ENCODE measurements around the gene CECR2. TPM values are rescaled to one million over a fixed set of nuclear protein-coding genes. Genes with fewer than 3 reads are reported as not detected.

The CECR2 gene
- total and polyA plus RNA-seq, 2 of the 8 experiments (the other 6 are each of a cell fraction or from before 2014, with no cell fraction given), result 18.3 to 123 TPM

- Histone ChIP-seq H3K79me2 (ENCODE audit: control insufficient read depth in 1 of 2, insufficient read depth in 2 of 2, low read length in 2 of 2) (peaks cover 45 to 97% of the 10 kb centered on the region in 2 experiments), H3K56ac (replicated peaks; ENCODE audit: insufficient read length, low read depth, low read length) (no peak overlapping the region), H3K79me1 (ENCODE audit: low read depth, low read length) (peaks cover 9% of the 10 kb centered on the region), H4K20me1 (replicated peaks in 1 of 2; ENCODE audit: control insufficient read depth in 1 of 2, insufficient read depth in 2 of 2, low read length in 2 of 2) (peaks cover 28 to 37% of the 10 kb centered on the region in 2 experiments), H2BK5ac (ENCODE audit: low read depth, low read length) (peak overlapping the region; percentile 60; the same call in 1 of the 2 replicates), H3K36me3 (ENCODE audit: control insufficient read depth in 2 of 4, insufficient read depth in 4 of 4, low read length in 3 of 4) (peaks cover 0 to 2% (median 0%) of the 10 kb centered on the region in 4 experiments; a peak in 1 of 8 replicates), H3K9ac (replicated peaks in 1 of 4; ENCODE audit: extremely low read depth in 1 of 4, low read depth in 3 of 4, low read length in 3 of 4) (no peak overlapping the region), H3K4ac (replicated peaks; ENCODE audit: insufficient read length, low read depth, low read length) (no peak overlapping the region), H3K23ac (ENCODE audit: insufficient read length) (no peak overlapping the region), H4K91ac (replicated peaks; ENCODE audit: insufficient read length, low read length) (no peak overlapping the region), H2BK12ac (ENCODE audit: low read depth, low read length) (no peak overlapping the region), H3K18ac (ENCODE audit: extremely low read depth, low read length) (peak overlapping the region; percentile 66; the same call in 1 of the 2 replicates), H3K27ac (ENCODE audit: low read depth, low read length) (no peak overlapping the region), H3K27me3 (replicated peaks in 1 of 4; ENCODE audit: control insufficient read depth in 3 of 4, extremely low read depth in 1 of 4, insufficient read depth in 3 of 4, low read length in 3 of 4) (no peaks in the 10 kb centered on the region), H3K14ac (ENCODE audit: insufficient read length) (no peak overlapping the region), H2BK120ac (replicated peaks; ENCODE audit: low read depth, low read length) (no peak overlapping the region), H2AK5ac (ENCODE audit: low read depth, low read length) (no peak overlapping the region), H4K8ac (ENCODE audit: extremely low read depth, insufficient read depth, low read length) (peak overlapping the region; percentile 58; the same call in 1 of the 2 replicates), H2AFZ (ENCODE audit: low read length) (no peak overlapping the region), H3K4me3 (ENCODE audit: extremely low read depth in 1 of 4, insufficient read depth in 2 of 4, low read depth in 3 of 4, low read length in 4 of 4) (no peak overlapping the region), H4K5ac (ENCODE audit: insufficient read length, low read depth, low read length) (no peak overlapping the region), H2BK15ac (ENCODE audit: low read length) (no peak overlapping the region), H3K23me2 (ENCODE audit: low read depth, low read length) (no peaks in the 10 kb centered on the region; the same call in 1 of the 2 replicates), H3K4me2 (ENCODE audit: insufficient read depth in 1 of 2, low read depth in 2 of 2, low read length in 2 of 2) (no peak overlapping the region; a peak in 1 of 4 replicates), H3K9me3 (ENCODE audit: insufficient read depth in 2 of 2, low read depth in 1 of 2, low read length in 1 of 2) (no peaks in the 10 kb centered on the region), H2BK20ac (ENCODE audit: low read length) (no peak overlapping the region), H3K4me1 (replicated peaks in 1 of 4; ENCODE audit: control insufficient read depth in 3 of 4, insufficient read depth in 4 of 4, low read length in 3 of 4) (peaks cover 2 to 19% (median 7%) of the 10 kb centered on the region in 4 experiments; a peak in 5 of 7 replicates)
- peak; percentile 27 to 38 (median 32); a peak in 2 of 4 replicates for TF ChIP-seq CTCF (IDR thresholded peaks at IDR 0.05; ENCODE audit: control extremely low read depth in 1 of 3, insufficient read depth in 1 of 3, low read depth in 1 of 3, low read length in 3 of 3)
- no peak for TF ChIP-seq SP4 (IDR thresholded peaks at IDR 0.05; ENCODE audit: low read length)
- 0 out of 2 replicates have a peak, but pooled peaks have one; percentile 54 for TF ChIP-seq YY1 (IDR thresholded peaks at IDR 0.05; ENCODE audit: low read depth, low read length)
- TF ChIP-seq RAD21 (IDR thresholded peaks at IDR 0.05 in 1 of 2, conservative IDR thresholded peaks at IDR 0.05 in 1 of 2; ENCODE audit: low read depth in 2 of 2, low read length in 2 of 2), result peak in 1 of 2 experiments; percentile 39; a peak in 2 of 4 replicates
- FAIRE-seq, result no peak
- DNase-seq (ENCODE audit: low read depth in 1 of 2, low spot score in 2 of 2), result peak in 1 of 2 experiments; percentile 67
- WGBS, 2 experiments (ENCODE audit: extremely low coverage in 1 of 2, insufficient coverage in 1 of 2, insufficient read length in 1 of 2, insufficient replicate concordance in 2 of 2, low coverage in 1 of 2, low lambda C conversion rate in 2 of 2, missing lambda C conversion rate in 1 of 2), result 84% methylated on average over 27 of the region's 27 CpGs; no CpG with 5 or more reads in 1 of the 2 experiments
- CTCF ChIA-PET (ENCODE audit: partially characterized antibody), result interaction anchor here (0.8 to 4.2 kb wide), 21 partner anchors 8 to 154 kb away, joined by 3 to 18 read pairs (median 4); no protein-coding TSS in a partner anchor
- POLR2A ChIA-PET (ENCODE audit: partially characterized antibody), result interaction anchor here (0.7 to 1.8 kb wide), 6 partner anchors 11 to 78 kb away, joined by 3 to 7 read pairs (median 4); no protein-coding TSS in a partner anchor
Observed at GRCh38 chr22:17418890-17419324, 49.6 kb downstream of the CECR2 start.
